A673 (cell line): Measurements from ENCODE around the gene MRPL30.

Experiments
- CTCF ChIP-seq: fragments of 300-800, 200-600 bp; sonication (generic); conservative IDR thresholded peaks from 2 replicates; pipeline ENCODE4 v1.5.1; 2017; ENCODE audit warnings: low read depth, mild to moderate bottlenecking, antibody characterized with exemption, low read length, moderate library complexity, mixed read lengths
- EZH2 ChIP-seq: fragments of 200-600 bp; sonication (generic); IDR thresholded peaks from 2 replicates; pipeline ENCODE4 v1.6.1; 2017; ENCODE audit warnings: borderline replicate concordance, low read depth, mild to moderate bottlenecking, mixed read lengths, antibody characterized with exemption, low read length; ENCODE audit not compliant: poor library complexity, severe bottlenecking

- TF ChIP-seq CTCF (no peak), EZH2 (no peak)
These were observed 40.7 kb upstream of the MRPL30 start for GRCh38 chr2:99140056-99140859.
